BE2C (cell line): Measurements from ENCODE around the gene CHRNB1.

Source experiments
- DNase-seq: peaks from one replicate; pipeline ENCODE4 v3.0.0-alpha.2; 2020
- H3K27me3 ChIP-seq: fragments of 250-450 bp; sonication (Bioruptor Pico); 2 replicates; pipeline ENCODE4 v1.5.1; 2020; ENCODE audit warnings: mild to moderate bottlenecking
- H3K36me3 ChIP-seq: fragments of 250-450 bp; sonication (Bioruptor Pico); 2 replicates; pipeline ENCODE4 v1.5.1; 2020; ENCODE audit warnings: mild to moderate bottlenecking
- H3K4me1 ChIP-seq: fragments of 250-450 bp; sonication (Bioruptor Pico); 2 replicates; pipeline ENCODE4 v1.5.1; 2020
- H3K4me3 ChIP-seq: 2 replicates; pipeline ENCODE4 v1.5.1; 2011; ENCODE audit warnings: low read depth, low read length
- H3K9me3 ChIP-seq: fragments of 250-450 bp; sonication (Bioruptor Pico); 2 replicates; pipeline ENCODE4 v1.5.1; 2020
- TF ChIP-seq, protein P1 (sequence below): IDR thresholded peaks from 2 replicates; pipeline ENCODE4 v1.5.1; 2012; ENCODE audit warnings: mild to moderate bottlenecking, low read depth, low read length

The CHRNB1 gene

GRCh38 chr17:7483255-7484066 is 38.6 kb downstream of the CHRNB1 start:
- TF ChIP-seq, protein P1, sequence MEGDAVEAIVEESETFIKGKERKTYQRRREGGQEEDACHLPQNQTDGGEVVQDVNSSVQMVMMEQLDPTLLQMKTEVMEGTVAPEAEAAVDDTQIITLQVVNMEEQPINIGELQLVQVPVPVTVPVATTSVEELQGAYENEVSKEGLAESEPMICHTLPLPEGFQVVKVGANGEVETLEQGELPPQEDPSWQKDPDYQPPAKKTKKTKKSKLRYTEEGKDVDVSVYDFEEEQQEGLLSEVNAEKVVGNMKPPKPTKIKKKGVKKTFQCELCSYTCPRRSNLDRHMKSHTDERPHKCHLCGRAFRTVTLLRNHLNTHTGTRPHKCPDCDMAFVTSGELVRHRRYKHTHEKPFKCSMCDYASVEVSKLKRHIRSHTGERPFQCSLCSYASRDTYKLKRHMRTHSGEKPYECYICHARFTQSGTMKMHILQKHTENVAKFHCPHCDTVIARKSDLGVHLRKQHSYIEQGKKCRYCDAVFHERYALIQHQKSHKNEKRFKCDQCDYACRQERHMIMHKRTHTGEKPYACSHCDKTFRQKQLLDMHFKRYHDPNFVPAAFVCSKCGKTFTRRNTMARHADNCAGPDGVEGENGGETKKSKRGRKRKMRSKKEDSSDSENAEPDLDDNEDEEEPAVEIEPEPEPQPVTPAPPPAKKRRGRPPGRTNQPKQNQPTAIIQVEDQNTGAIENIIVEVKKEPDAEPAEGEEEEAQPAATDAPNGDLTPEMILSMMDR: no peak
- Histone ChIP-seq H3K36me3 (no peaks in the 10 kb centered on the region), H3K9me3 (no peaks in the 10 kb centered on the region), H3K27me3 (no peaks in the 10 kb centered on the region), H3K4me3 (peak overlapping the region; percentile 81), H3K4me1 (no peaks in the 10 kb centered on the region)
- peak; percentile 81 for DNase-seq

- Histone ChIP-seq H3K36me3 (no peaks in the 10 kb centered on the region), H3K4me3 (peak within 1 kb of the TSS; percentile 81), H3K9me3 (no peaks in the 10 kb centered on the region), H3K27me3 (no peaks in the 10 kb centered on the region), H3K4me1 (no peaks in the 10 kb centered on the region)
- peak; percentile 92 for DNase-seq
- TF ChIP-seq, protein P1: no peak
These were observed 39.4 kb downstream of the CHRNB1 start, which contains the start of gene POLR2A for GRCh38 chr17:7484067-7484918. POLR2A (plus strand) TSS chr17:7484366.

DNA sequence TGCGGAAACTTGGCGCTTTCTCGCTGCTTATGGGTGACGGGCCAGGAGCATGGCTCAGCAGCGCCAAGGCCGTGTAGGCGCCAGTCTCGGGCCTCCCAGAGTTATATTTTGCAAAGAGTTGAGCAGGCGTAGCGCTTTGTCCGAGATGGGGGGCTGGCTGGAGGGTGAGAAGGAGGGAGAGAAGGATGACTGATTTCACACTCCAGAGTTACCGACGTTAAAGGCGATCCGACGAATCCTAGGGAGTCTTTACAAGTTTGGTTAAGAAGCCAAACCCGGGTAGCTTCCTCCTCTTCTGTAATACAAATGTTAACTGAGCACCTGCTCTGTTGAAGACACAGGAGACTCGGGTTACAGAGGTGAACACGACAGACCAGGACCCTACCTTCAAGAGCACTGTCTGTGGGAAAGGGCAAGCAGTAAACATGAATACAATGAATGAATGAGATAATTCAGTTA is 40.1 kb downstream of the CHRNB1 start:
- Histone ChIP-seq H3K36me3 (no peaks in the 10 kb centered on the region), H3K4me1 (no peaks in the 10 kb centered on the region), H3K9me3 (no peaks in the 10 kb centered on the region), H3K27me3 (no peaks in the 10 kb centered on the region), H3K4me3 (peak overlapping the region; percentile 81)
- TF ChIP-seq, protein P1: no peak
- no peak for DNase-seq

DNA sequence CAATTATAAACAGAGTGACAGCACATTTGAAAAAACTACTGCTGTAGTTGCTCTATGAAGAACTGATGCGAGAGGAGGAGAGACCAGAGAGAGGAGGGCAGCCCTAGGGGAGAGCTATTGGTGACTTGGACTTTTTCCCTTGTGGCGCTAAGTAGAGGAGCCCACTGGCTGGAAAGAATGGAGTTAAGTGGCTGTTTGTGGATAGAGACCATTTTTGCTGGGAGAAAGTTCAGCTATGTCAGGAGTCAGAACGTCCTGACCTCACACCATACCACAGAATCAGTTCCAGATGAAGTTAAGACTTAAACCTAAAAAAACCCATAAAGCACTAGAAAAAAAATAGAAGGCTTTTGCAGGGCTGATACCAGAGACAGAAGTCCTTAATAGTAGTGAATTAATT is 41.3 kb downstream of the CHRNB1 start:
- no peaks in the 10 kb centered on the region for H3K9me3 ChIP-seq
- H3K4me3 ChIP-seq: peak overlapping the region; percentile 81
- DNase-seq: no peak
- no peaks in the 10 kb centered on the region for H3K27me3 ChIP-seq
- H3K36me3 ChIP-seq: no peaks in the 10 kb centered on the region
- no peaks in the 10 kb centered on the region for H3K4me1 ChIP-seq
- TF ChIP-seq, protein P1: no peak

DNA sequence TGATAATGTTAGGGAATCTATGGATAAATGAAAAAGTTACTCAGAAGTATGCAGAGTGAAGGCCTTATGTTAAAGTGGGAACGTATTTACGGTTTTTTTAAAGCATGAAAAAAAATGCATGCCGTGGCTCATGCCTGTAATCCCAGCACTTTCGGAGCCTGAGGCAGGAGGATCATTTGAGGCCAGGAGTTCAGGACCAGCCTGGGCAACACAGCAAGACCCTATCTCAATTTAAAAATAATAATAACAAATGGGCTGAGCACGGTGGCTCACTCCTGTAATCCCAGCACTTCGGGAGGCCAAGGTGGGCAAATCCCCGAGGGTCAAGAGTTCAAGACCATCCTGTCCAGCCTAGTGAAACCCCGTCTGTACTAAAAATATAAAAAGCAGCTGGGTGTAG is 45.3 kb downstream of the CHRNB1 start:
- DNase-seq: no peak
- Histone ChIP-seq H3K4me1 (no peaks in the 10 kb centered on the region), H3K27me3 (no peaks in the 10 kb centered on the region), H3K4me3 (no peak overlapping the region), H3K36me3 (no peaks in the 10 kb centered on the region), H3K9me3 (no peaks in the 10 kb centered on the region)
- TF ChIP-seq, protein P1: no peak
